Measurements from ENCODE around the gene BMAL1. TPM values are rescaled to one million over a fixed set of nuclear protein-coding genes. Genes with fewer than 3 reads are reported as not detected.
"Not testable (repeated sequence)": the region's sequence is repeated elsewhere in the genome, so short reads cannot be mapped to it uniquely, and the experiment has no call there.

The BMAL1 gene
- total RNA-seq, 1 experiment from 2014 or later = 3.2 TPM

DNA sequence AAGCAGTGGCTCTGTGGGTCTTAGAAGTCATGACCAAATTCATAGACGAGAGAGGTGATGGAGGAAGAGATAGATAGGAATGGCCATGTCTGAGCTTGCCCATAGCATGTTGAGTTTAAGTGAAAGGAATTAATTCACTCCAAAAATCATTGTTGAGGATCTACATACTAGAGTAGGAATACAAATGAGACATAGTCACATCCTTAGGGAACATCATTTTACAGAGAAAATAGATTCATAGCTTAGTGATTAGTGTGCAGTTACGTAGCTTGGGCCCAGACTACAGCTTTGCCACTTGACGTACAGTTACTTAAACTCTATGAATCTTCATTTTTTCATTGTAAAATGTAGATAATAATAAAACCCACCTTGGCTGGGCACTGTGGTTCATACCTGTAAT lies 21.4 kb upstream of the BMAL1 start:
- POLR2A ChIA-PET (ENCODE audit: low non-redundant PET) = no interaction called here

GRCh38 chr11:13258061-13258460 lies 19.5 kb upstream of the BMAL1 start:
- H3K27ac ChIP-seq (ENCODE audit: low read depth, low read length, poor library complexity, severe bottlenecking); DNase-seq (ENCODE audit: low spot score); H3K27me3 ChIP-seq (replicated peaks; ENCODE audit: insufficient read depth, low read depth, low read length, poor library complexity); CTCF ChIA-PET; POLR2A ChIA-PET (ENCODE audit: low non-redundant PET); BruUV-seq (replicated peaks); H3K9me3 ChIP-seq (ENCODE audit: low read depth, low read length, poor library complexity, severe bottlenecking); H3K4me3 ChIP-seq (ENCODE audit: low read depth, low read length, poor library complexity, severe bottlenecking); H3K36me3 ChIP-seq (ENCODE audit: insufficient read depth, low read length, poor library complexity, severe bottlenecking); H3K4me1 ChIP-seq (ENCODE audit: insufficient read depth, low read length, poor library complexity, severe bottlenecking); intact Hi-C loops (cut with micrococcal nuclease; ENCODE audit: unreplicated experiment): not testable (repeated sequence)

More for the DNA sequence above, 21.4 kb upstream of the BMAL1 start:
- no peaks in the 10 kb centered on the region for H3K9me3 ChIP-seq (ENCODE audit: low read depth, low read length, poor library complexity, severe bottlenecking)
- H3K36me3 ChIP-seq (ENCODE audit: insufficient read depth, low read length, poor library complexity, severe bottlenecking) = no peaks in the 10 kb centered on the region
- H3K4me3 ChIP-seq (ENCODE audit: low read depth, low read length, poor library complexity, severe bottlenecking) = no peak overlapping the region
- H3K4me1 ChIP-seq (ENCODE audit: insufficient read depth, low read length, poor library complexity, severe bottlenecking) = no peaks in the 10 kb centered on the region
- TF ChIP-seq, protein P1, sequence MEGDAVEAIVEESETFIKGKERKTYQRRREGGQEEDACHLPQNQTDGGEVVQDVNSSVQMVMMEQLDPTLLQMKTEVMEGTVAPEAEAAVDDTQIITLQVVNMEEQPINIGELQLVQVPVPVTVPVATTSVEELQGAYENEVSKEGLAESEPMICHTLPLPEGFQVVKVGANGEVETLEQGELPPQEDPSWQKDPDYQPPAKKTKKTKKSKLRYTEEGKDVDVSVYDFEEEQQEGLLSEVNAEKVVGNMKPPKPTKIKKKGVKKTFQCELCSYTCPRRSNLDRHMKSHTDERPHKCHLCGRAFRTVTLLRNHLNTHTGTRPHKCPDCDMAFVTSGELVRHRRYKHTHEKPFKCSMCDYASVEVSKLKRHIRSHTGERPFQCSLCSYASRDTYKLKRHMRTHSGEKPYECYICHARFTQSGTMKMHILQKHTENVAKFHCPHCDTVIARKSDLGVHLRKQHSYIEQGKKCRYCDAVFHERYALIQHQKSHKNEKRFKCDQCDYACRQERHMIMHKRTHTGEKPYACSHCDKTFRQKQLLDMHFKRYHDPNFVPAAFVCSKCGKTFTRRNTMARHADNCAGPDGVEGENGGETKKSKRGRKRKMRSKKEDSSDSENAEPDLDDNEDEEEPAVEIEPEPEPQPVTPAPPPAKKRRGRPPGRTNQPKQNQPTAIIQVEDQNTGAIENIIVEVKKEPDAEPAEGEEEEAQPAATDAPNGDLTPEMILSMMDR (conservative IDR thresholded peaks at IDR 0.05; ENCODE audit: low read depth, low read length) = no peak
- TF ChIP-seq EZH2 (IDR thresholded peaks at IDR 0.05; ENCODE audit: borderline replicate concordance, low read depth, low read length, poor library complexity, severe bottlenecking) = no peak
- H3K27ac ChIP-seq (ENCODE audit: low read depth, low read length, poor library complexity, severe bottlenecking) = no peak overlapping the region
- intact Hi-C loops (cut with micrococcal nuclease; ENCODE audit: unreplicated experiment) = no loop called here
- H3K27me3 ChIP-seq (replicated peaks; ENCODE audit: insufficient read depth, low read depth, low read length, poor library complexity) = no peaks in the 10 kb centered on the region
- BruUV-seq (replicated peaks) = no TSS peak
- CTCF ChIA-PET = no interaction called here
- no peak for DNase-seq (ENCODE audit: low spot score)

GRCh38 chr11:13258855-13259254 lies 18.7 kb upstream of the BMAL1 start:
- Histone ChIP-seq H3K27me3 (replicated peaks; ENCODE audit: insufficient read depth, low read depth, low read length, poor library complexity) (no peaks in the 10 kb centered on the region), H3K27ac (ENCODE audit: low read depth, low read length, poor library complexity, severe bottlenecking) (no peak overlapping the region), H3K4me3 (ENCODE audit: low read depth, low read length, poor library complexity, severe bottlenecking) (no peak overlapping the region), H3K9me3 (ENCODE audit: low read depth, low read length, poor library complexity, severe bottlenecking) (no peaks in the 10 kb centered on the region), H3K4me1 (ENCODE audit: insufficient read depth, low read length, poor library complexity, severe bottlenecking) (no peaks in the 10 kb centered on the region), H3K36me3 (ENCODE audit: insufficient read depth, low read length, poor library complexity, severe bottlenecking) (no peaks in the 10 kb centered on the region)
- no TSS peak for BruUV-seq (replicated peaks)
- intact Hi-C loops (cut with micrococcal nuclease; ENCODE audit: unreplicated experiment) = no loop called here
- no peak for TF ChIP-seq EZH2 (IDR thresholded peaks at IDR 0.05; ENCODE audit: borderline replicate concordance, low read depth, low read length, poor library complexity, severe bottlenecking)
- TF ChIP-seq, protein P1 (conservative IDR thresholded peaks at IDR 0.05; ENCODE audit: low read depth, low read length) = no peak
- DNase-seq (ENCODE audit: low spot score) = no peak
- ChIA-PET POLR2A (ENCODE audit: low non-redundant PET) (no interaction called here), CTCF (no interaction called here)

GRCh38 chr11:13259374-13259773 lies 18.2 kb upstream of the BMAL1 start:
- ChIA-PET CTCF (no interaction called here), POLR2A (ENCODE audit: low non-redundant PET) (no interaction called here)
- no peaks in the 10 kb centered on the region for H3K27me3 ChIP-seq (replicated peaks; ENCODE audit: insufficient read depth, low read depth, low read length, poor library complexity)
- H3K36me3 ChIP-seq (ENCODE audit: insufficient read depth, low read length, poor library complexity, severe bottlenecking) = no peaks in the 10 kb centered on the region
- H3K27ac ChIP-seq (ENCODE audit: low read depth, low read length, poor library complexity, severe bottlenecking) = no peak overlapping the region
- intact Hi-C loops (cut with micrococcal nuclease; ENCODE audit: unreplicated experiment) = no loop called here
- H3K4me3 ChIP-seq (ENCODE audit: low read depth, low read length, poor library complexity, severe bottlenecking) = no peak overlapping the region
- H3K4me1 ChIP-seq (ENCODE audit: insufficient read depth, low read length, poor library complexity, severe bottlenecking) = no peaks in the 10 kb centered on the region
- no peak for DNase-seq (ENCODE audit: low spot score)
- no peaks in the 10 kb centered on the region for H3K9me3 ChIP-seq (ENCODE audit: low read depth, low read length, poor library complexity, severe bottlenecking)
- no peak for TF ChIP-seq EZH2 (IDR thresholded peaks at IDR 0.05; ENCODE audit: borderline replicate concordance, low read depth, low read length, poor library complexity, severe bottlenecking)
- TF ChIP-seq, protein P1 (conservative IDR thresholded peaks at IDR 0.05; ENCODE audit: low read depth, low read length) = no peak
- BruUV-seq (replicated peaks) = no TSS peak
